A549 (cell line): ENCODE data around the gene MCM5.
"Not testable (repeated sequence)": the region's sequence is repeated elsewhere in the genome, so short reads cannot be mapped to it uniquely, and the experiment has no call there.

Experiments
- BCL3 ChIP-seq: fragments of >200 bp; sonication (Bioruptor Twin); formaldehyde crosslinking; IDR thresholded peaks from 3 replicates; pipeline ENCODE4 v1.6.1; 2016
- CEBPB ChIP-seq, 2 experiments: fragments of >200 bp in 1 of 2; sonication (Bioruptor Twin) in 1 of 2; formaldehyde crosslinking in 1 of 2; IDR thresholded peaks; 2 replicates each; pipeline ENCODE4 v1.6.1; 2012 to 2016
- CHD2 ChIP-seq: fragments of 150-350 bp; IDR thresholded peaks from 2 replicates; pipeline ENCODE4 v1.6.1; 2014; ENCODE audit warnings: low read length; ENCODE audit not compliant: partially characterized antibody
- CTCF ChIP-seq: fragments of >200 bp; sonication (Bioruptor Twin); formaldehyde crosslinking; IDR thresholded peaks from 3 replicates; pipeline ENCODE4 v1.5.1; 2016
- FOSL2 ChIP-seq, 2 experiments: fragments of 450-650 bp in 1 of 2; fragments of >200 bp in 1 of 2; sonication (Bioruptor Twin) in 1 of 2; formaldehyde crosslinking; IDR thresholded peaks; 2 replicates each; pipeline versions ENCODE4 v1.5.0 to v1.6.1; 2016 to 2020; ENCODE audit warnings: mild to moderate bottlenecking in 1 of 2, moderate library complexity in 1 of 2
- HDAC2 ChIP-seq: fragments of 200-600 bp; sonication (generic); IDR thresholded peaks from 2 replicates; pipeline ENCODE4 v1.6.1; 2016
- JUN ChIP-seq, 2 experiments: fragments of >200 bp; sonication (Bioruptor Twin); formaldehyde crosslinking; IDR thresholded peaks; 2 replicates in 1 of 2; 3 replicates in 1 of 2; pipeline ENCODE4 v1.6.1; 2016 to 2017
- KDM1A ChIP-seq: fragments of 200-600 bp; sonication (generic); IDR thresholded peaks from 2 replicates; pipeline ENCODE4 v1.6.1; 2016; ENCODE audit warnings: low read depth, mild to moderate bottlenecking
- PHF8 ChIP-seq: fragments of 200-600 bp; sonication (generic); IDR thresholded peaks from 2 replicates; pipeline ENCODE4 v1.6.1; 2016; ENCODE audit warnings: low read depth, mild to moderate bottlenecking, antibody characterized with exemption, moderate library complexity, borderline replicate concordance
- POLR2A ChIP-seq: IDR thresholded peaks from 2 replicates; pipeline ENCODE4 v1.6.1; 2012; ENCODE audit warnings: mild to moderate bottlenecking, low read length
- RAD21 ChIP-seq, 2 experiments: fragments of >200 bp in 1 of 2; sonication (Bioruptor Twin) in 1 of 2; formaldehyde crosslinking in 1 of 2; IDR thresholded peaks in 1 of 2; conservative IDR thresholded peaks in 1 of 2; 2 replicates in 1 of 2; 3 replicates in 1 of 2; pipeline ENCODE4 v1.6.1; 2012 to 2018; ENCODE audit warnings: inconsistent platforms in 1 of 2
- RNF2 ChIP-seq: fragments of 200-600 bp; sonication (generic); IDR thresholded peaks from 2 replicates; pipeline ENCODE4 v1.6.1; 2016; ENCODE audit warnings: low read depth, mild to moderate bottlenecking, antibody characterized with exemption, moderate library complexity, borderline replicate concordance
- SMC3 ChIP-seq: fragments of >200 bp; sonication (Bioruptor Twin); formaldehyde crosslinking; IDR thresholded peaks from 3 replicates; pipeline ENCODE4 v1.6.1; 2018; ENCODE audit warnings: inconsistent platforms
- SREBF2 ChIP-seq: fragments of 450-650 bp; IDR thresholded peaks from 2 replicates; pipeline ENCODE4 v1.6.1; 2014; ENCODE audit warnings: mild to moderate bottlenecking, moderate library complexity

- not testable (repeated sequence) for TF ChIP-seq CTCF; SMC3; POLR2A; RAD21 (conservative IDR thresholded peaks at IDR 0.05 in 1 of 2, IDR thresholded peaks at IDR 0.05 in 1 of 2); FOSL2 (IDR thresholded peaks at IDR 0.05); FOSL2 (CRISPR knock-in tag; IDR thresholded peaks at IDR 0.05); CEBPB (IDR thresholded peaks at IDR 0.05); HDAC2; PHF8; SREBF2; RNF2; KDM1A; JUN (IDR thresholded peaks at IDR 0.05); CHD2; BCL3
These were observed 60.0 kb downstream of the MCM5 start for GRCh38 chr22:35459976-35460375.
